Parathyroid adenoma (tissue), 2 donors: ENCODE results near the gene CERT1.

ENCODE experiments used
- H2AFZ ChIP-seq: fragments of 300-600 bp; sonication (generic); one replicate; pipeline ENCODE4 v1.7.0; 2017; ENCODE audit warnings: antibody characterized with exemption, mild to moderate bottlenecking
- H3K27ac ChIP-seq: fragments of 300-600 bp; sonication (generic); one replicate; pipeline ENCODE4 v1.7.0; 2017
- H3K27me3 ChIP-seq: fragments of 300-600 bp; sonication (generic); one replicate; pipeline ENCODE4 v1.7.0; 2017; ENCODE audit warnings: low read length; ENCODE audit not compliant: control insufficient read depth, insufficient read depth
- H3K36me3 ChIP-seq: fragments of 300-600 bp; sonication (generic); one replicate; pipeline ENCODE4 v1.7.0; 2017; ENCODE audit warnings: low read length; ENCODE audit not compliant: control insufficient read depth, insufficient read depth
- H3K4me1 ChIP-seq: fragments of 300-600 bp; sonication (generic); one replicate; pipeline ENCODE4 v1.7.0; 2017; ENCODE audit warnings: control low read depth
- H3K4me2 ChIP-seq: fragments of 300-600 bp; sonication (generic); one replicate; pipeline ENCODE4 v1.7.0; 2017; ENCODE audit warnings: low read length
- H3K4me3 ChIP-seq: fragments of 300-600 bp; sonication (generic); one replicate; pipeline ENCODE4 v1.7.0; 2017; ENCODE audit warnings: low read depth, low read length
- H3K79me2 ChIP-seq: fragments of 300-600 bp; sonication (generic); one replicate; pipeline ENCODE4 v1.7.0; 2017; ENCODE audit warnings: control low read depth
- H3K9ac ChIP-seq: fragments of 300-600 bp; sonication (generic); one replicate; pipeline ENCODE4 v1.7.0; 2017; ENCODE audit warnings: mild to moderate bottlenecking
- H3K9me3 ChIP-seq: fragments of 300-600 bp; sonication (generic); one replicate; pipeline ENCODE4 v1.7.0; 2017; ENCODE audit warnings: low read length; ENCODE audit not compliant: control insufficient read depth
- CTCF ChIP-seq: fragments of 300-600 bp; sonication (generic); IDR thresholded peaks from one replicate; pipeline ENCODE4 v1.7.0; 2017; ENCODE audit warnings: antibody characterized with exemption, mild to moderate bottlenecking
- donor health status: primary hyperparathyroidism.

CERT1 gene

GRCh38 chr5:75553358-75553757, 41.9 kb upstream of the CERT1 start:
- Histone ChIP-seq H2AFZ (no peak overlapping the region), H3K4me2 (no peak overlapping the region)

DNA sequence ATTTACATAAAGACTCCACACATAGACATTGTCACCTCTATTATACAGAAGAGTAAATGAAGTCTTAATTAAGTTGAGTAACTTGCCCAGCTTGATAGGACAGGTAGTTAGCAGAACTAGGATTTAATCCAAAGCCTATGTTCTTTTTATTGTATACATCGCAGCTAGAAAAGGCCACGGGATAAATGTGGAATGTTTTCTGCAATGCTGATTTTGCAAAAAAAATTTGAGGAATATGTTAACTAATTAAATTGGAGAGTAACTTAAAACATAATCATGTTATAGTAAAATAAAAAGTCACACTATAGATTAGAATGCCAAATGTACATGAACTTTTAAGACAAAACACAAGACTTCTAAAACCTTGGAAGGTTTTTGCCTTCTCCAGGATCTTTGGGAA, 41.3 kb upstream of the CERT1 start:
- Histone ChIP-seq H3K4me3 (no peak overlapping the region), H3K27ac (no peak overlapping the region), H3K36me3 (no peaks in the 10 kb centered on the region), H3K4me1 (peaks cover 3% of the 10 kb centered on the region), H3K9ac (no peak overlapping the region), H3K4me2 (no peak overlapping the region), H2AFZ (no peak overlapping the region), H3K9me3 (peaks cover 4% of the 10 kb centered on the region), H3K79me2 (peaks cover 8% of the 10 kb centered on the region), H3K27me3 (no peaks in the 10 kb centered on the region)
- TF ChIP-seq CTCF: no peak

More at GRCh38 chr5:75553358-75553757, 41.9 kb upstream of the CERT1 start:
- Histone ChIP-seq H3K27ac (no peak overlapping the region), H3K27me3 (no peaks in the 10 kb centered on the region), H3K9ac (no peak overlapping the region), H3K9me3 (peaks cover 4% of the 10 kb centered on the region), H3K79me2 (peaks cover 10% of the 10 kb centered on the region), H3K4me1 (peaks cover 3% of the 10 kb centered on the region), H3K36me3 (no peaks in the 10 kb centered on the region), H3K4me3 (no peak overlapping the region)
- TF ChIP-seq CTCF: no peak

DNA sequence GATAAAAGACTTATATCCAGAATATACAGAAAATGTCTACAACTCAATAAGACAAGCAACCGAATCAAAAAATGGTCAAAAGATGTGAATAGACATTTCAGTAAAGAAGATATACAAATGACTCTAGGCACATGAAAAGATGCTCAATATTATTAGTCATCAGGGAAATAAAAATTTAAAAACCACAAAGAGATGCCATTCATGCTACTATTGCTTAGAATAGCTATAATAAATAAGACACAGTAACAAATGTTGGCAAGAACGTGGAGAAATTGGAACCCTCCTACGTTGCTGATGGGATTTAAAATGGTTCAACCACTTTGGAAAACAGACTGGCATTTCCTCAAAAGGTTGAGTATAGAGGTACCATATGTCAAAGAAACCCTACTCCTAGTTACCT, 40.0 kb upstream of the CERT1 start:
- Histone ChIP-seq H3K27me3 (no peaks in the 10 kb centered on the region), H3K4me1 (peaks cover 3% of the 10 kb centered on the region), H3K36me3 (no peaks in the 10 kb centered on the region), H3K4me3 (no peak overlapping the region), H2AFZ (no peak overlapping the region), H3K79me2 (peaks cover 5% of the 10 kb centered on the region), H3K9me3 (no peaks in the 10 kb centered on the region), H3K9ac (no peak overlapping the region), H3K4me2 (no peak overlapping the region), H3K27ac (no peak overlapping the region)
- no peak for TF ChIP-seq CTCF

GRCh38 chr5:75550597-75550996, 39.2 kb upstream of the CERT1 start:
- no peak overlapping the region for H3K27ac ChIP-seq
- peaks cover 3% of the 10 kb centered on the region for H3K4me1 ChIP-seq
- no peak for TF ChIP-seq CTCF
- H3K4me2 ChIP-seq: no peak overlapping the region
- no peak overlapping the region for H2AFZ ChIP-seq
- no peak overlapping the region for H3K4me3 ChIP-seq
- H3K27me3 ChIP-seq: no peaks in the 10 kb centered on the region
- H3K79me2 ChIP-seq: peaks cover 5% of the 10 kb centered on the region
- no peaks in the 10 kb centered on the region for H3K36me3 ChIP-seq
- H3K9ac ChIP-seq: no peak overlapping the region
- no peaks in the 10 kb centered on the region for H3K9me3 ChIP-seq

DNA sequence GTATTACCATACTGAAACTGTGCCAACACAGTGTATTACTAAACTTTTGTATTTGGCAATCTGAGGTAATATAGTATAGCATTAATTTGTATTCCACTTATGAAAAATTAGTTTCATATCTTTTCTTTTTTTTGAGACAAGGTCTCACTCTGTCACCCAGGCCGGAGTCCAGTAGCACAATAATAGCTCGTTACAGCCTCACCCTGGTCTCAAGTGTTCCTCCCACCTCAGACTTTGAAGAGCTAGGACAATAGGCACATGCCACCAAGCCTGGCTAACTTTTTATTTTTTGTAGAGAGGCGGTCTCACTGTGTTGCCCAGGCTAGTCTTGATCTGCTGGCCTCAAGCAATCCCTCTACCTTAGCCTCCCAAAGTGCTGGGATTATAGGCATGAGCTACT, 36.4 kb upstream of the CERT1 start:
- Histone ChIP-seq H3K4me3 (no peak overlapping the region), H3K79me2 (peaks cover 18% of the 10 kb centered on the region), H3K27ac (no peak overlapping the region), H2AFZ (no peak overlapping the region), H3K36me3 (no peaks in the 10 kb centered on the region), H3K4me2 (no peak overlapping the region), H3K9ac (no peak overlapping the region), H3K4me1 (no peaks in the 10 kb centered on the region), H3K9me3 (no peaks in the 10 kb centered on the region), H3K27me3 (no peaks in the 10 kb centered on the region)
- no peak for TF ChIP-seq CTCF
